ENCODE data around the gene SMIM13.
"Not testable (repeated sequence)": the region's sequence is repeated elsewhere in the genome, so short reads cannot be mapped to it uniquely, and the experiment has no call there.

The SMIM13 gene

GRCh38 chr6:11078266-11078665 lies 15.4 kb upstream of the SMIM13 start:
- TF ChIP-seq TAF1 (IDR thresholded peaks at IDR 0.05; ENCODE audit: low read depth, low read length) = no peak
- no peak for TF ChIP-seq POU2F2 (IDR thresholded peaks at IDR 0.05; ENCODE audit: low read depth, low read length)
- no peak for TF ChIP-seq POLR2A (IDR thresholded peaks at IDR 0.05; ENCODE audit: low read depth, low read length)
- TF ChIP-seq SPI1 (IDR thresholded peaks at IDR 0.05; ENCODE audit: low read depth, low read length) = no peak
- TF ChIP-seq POLR2AphosphoS5 (IDR thresholded peaks at IDR 0.05; ENCODE audit: low read depth, low read length) = no peak
- no peak for TF ChIP-seq PAX5 (IDR thresholded peaks at IDR 0.05; ENCODE audit: insufficient read depth, low read length, severe bottlenecking)
- DNase-seq (ENCODE audit: insufficient read length, low spot score) = no peak
- no peak for FAIRE-seq

- TF ChIP-seq TAF1 (IDR thresholded peaks at IDR 0.05; ENCODE audit: low read depth, low read length) = no peak
- no peak for TF ChIP-seq PAX5 (IDR thresholded peaks at IDR 0.05; ENCODE audit: insufficient read depth, low read length, severe bottlenecking)
- TF ChIP-seq SPI1 (IDR thresholded peaks at IDR 0.05; ENCODE audit: low read depth, low read length) = no peak
- TF ChIP-seq POU2F2 (IDR thresholded peaks at IDR 0.05; ENCODE audit: low read depth, low read length) = no peak
- no peak for DNase-seq (ENCODE audit: insufficient read length, low spot score)
- no peak for FAIRE-seq
Measured at GRCh38 chr6:11080296-11080695, 13.3 kb upstream of the SMIM13 start.

- DNase-seq (ENCODE audit: insufficient read length, low spot score) = no peak
- no peak for TF ChIP-seq TAF1 (IDR thresholded peaks at IDR 0.05; ENCODE audit: low read depth, low read length)
- FAIRE-seq = no peak
Measured at GRCh38 chr6:11083491-11083890, 10.1 kb upstream of the SMIM13 start.

- DNase-seq (ENCODE audit: insufficient read length, low spot score) (no peak), FAIRE-seq (no peak)
- no peak for TF ChIP-seq TAF1 (IDR thresholded peaks at IDR 0.05; ENCODE audit: low read depth, low read length)
- no peak for TF ChIP-seq SPI1 (IDR thresholded peaks at IDR 0.05; ENCODE audit: low read depth, low read length)
- TF ChIP-seq PAX5 (IDR thresholded peaks at IDR 0.05; ENCODE audit: insufficient read depth, low read length, severe bottlenecking) = no peak
- TF ChIP-seq POLR2A (IDR thresholded peaks at IDR 0.05; ENCODE audit: low read depth, low read length) = no peak
Measured at GRCh38 chr6:11083956-11084355, 9.7 kb upstream of the SMIM13 start.

GRCh38 chr6:11085758-11086435 lies 7.7 kb upstream of the SMIM13 start:
- FAIRE-seq (no peak), DNase-seq (ENCODE audit: insufficient read length, low spot score) (no peak)
- no peak for TF ChIP-seq PAX5 (IDR thresholded peaks at IDR 0.05; ENCODE audit: insufficient read depth, low read length, severe bottlenecking)
- TF ChIP-seq POU2F2 (IDR thresholded peaks at IDR 0.05; ENCODE audit: low read depth, low read length) = no peak
- TF ChIP-seq SPI1 (IDR thresholded peaks at IDR 0.05; ENCODE audit: low read depth, low read length) = no peak
- TF ChIP-seq POLR2A (IDR thresholded peaks at IDR 0.05; ENCODE audit: low read depth, low read length) = no peak
- no peak for TF ChIP-seq POLR2AphosphoS5 (IDR thresholded peaks at IDR 0.05; ENCODE audit: low read depth, low read length)
- no peak for TF ChIP-seq TAF1 (IDR thresholded peaks at IDR 0.05; ENCODE audit: low read depth, low read length)

- not testable (repeated sequence) for FAIRE-seq; DNase-seq (ENCODE audit: insufficient read length, low spot score)
Measured at GRCh38 chr6:11087141-11087812, 6.4 kb upstream of the SMIM13 start.

- TF ChIP-seq POU2F2 (IDR thresholded peaks at IDR 0.05; ENCODE audit: low read depth, low read length) = no peak
- TF ChIP-seq SPI1 (IDR thresholded peaks at IDR 0.05; ENCODE audit: low read depth, low read length) = no peak
- TF ChIP-seq PAX5 (IDR thresholded peaks at IDR 0.05; ENCODE audit: insufficient read depth, low read length, severe bottlenecking) = no peak
- TF ChIP-seq TAF1 (IDR thresholded peaks at IDR 0.05; ENCODE audit: low read depth, low read length) = no peak
- TF ChIP-seq POLR2AphosphoS5 (IDR thresholded peaks at IDR 0.05; ENCODE audit: low read depth, low read length) = no peak
- no peak for TF ChIP-seq POLR2A (IDR thresholded peaks at IDR 0.05; ENCODE audit: low read depth, low read length)
- DNase-seq (ENCODE audit: insufficient read length, low spot score) (no peak), FAIRE-seq (no peak)
Measured at GRCh38 chr6:11089695-11090094, 3.9 kb upstream of the SMIM13 start.

GRCh38 chr6:11091141-11091540 lies 2.5 kb upstream of the SMIM13 start:
- FAIRE-seq; DNase-seq (ENCODE audit: insufficient read length, low spot score): not testable (repeated sequence)

GRCh38 chr6:11092668-11093375 lies 812 bp upstream of the SMIM13 start:
- FAIRE-seq (no peak), DNase-seq (ENCODE audit: insufficient read length, low spot score) (peak; percentile 54)
- TF ChIP-seq POLR2A (IDR thresholded peaks at IDR 0.05; ENCODE audit: low read depth, low read length) = no peak
- no peak for TF ChIP-seq POU2F2 (IDR thresholded peaks at IDR 0.05; ENCODE audit: low read depth, low read length)
- peak; percentile 64 for TF ChIP-seq SPI1 (IDR thresholded peaks at IDR 0.05; ENCODE audit: low read depth, low read length)

GRCh38 chr6:11093376-11093625 lies 333 bp upstream of the SMIM13 start:
- FAIRE-seq = no peak
- TF ChIP-seq POLR2AphosphoS5 (IDR thresholded peaks at IDR 0.05; ENCODE audit: low read depth, low read length) = peak; percentile 59; the same call in 1 of the 2 replicates
- no peak; the same call in 1 of the 2 replicates for TF ChIP-seq TAF1 (IDR thresholded peaks at IDR 0.05; ENCODE audit: low read depth, low read length)
- no peak for DNase-seq (ENCODE audit: insufficient read length, low spot score)

GRCh38 chr6:11094411-11094851 lies 797 bp downstream of the SMIM13 start:
- peak; percentile 46 for DNase-seq (ENCODE audit: insufficient read length, low spot score)
- no peak for TF ChIP-seq POLR2AphosphoS5 (IDR thresholded peaks at IDR 0.05; ENCODE audit: low read depth, low read length)
- TF ChIP-seq PAX5 (IDR thresholded peaks at IDR 0.05; ENCODE audit: insufficient read depth, low read length, severe bottlenecking) = no peak
- no peak for TF ChIP-seq POU2F2 (IDR thresholded peaks at IDR 0.05; ENCODE audit: low read depth, low read length)
- peak; percentile 34; the same call in 1 of the 2 replicates for TF ChIP-seq TAF1 (IDR thresholded peaks at IDR 0.05; ENCODE audit: low read depth, low read length)
- TF ChIP-seq POLR2A (IDR thresholded peaks at IDR 0.05; ENCODE audit: low read depth, low read length) = peak; percentile 42; the same call in 1 of the 2 replicates
- no peak for TF ChIP-seq SPI1 (IDR thresholded peaks at IDR 0.05; ENCODE audit: low read depth, low read length)
- peak; percentile 72 for FAIRE-seq

Measured in GM12891 (cell line).